Tongue (tissue), 2 donors: ENCODE measurements around the gene MAD2L2. TPM values are rescaled to one million over a fixed set of nuclear protein-coding genes. Genes with fewer than 3 reads are reported as not detected.

Experiments
- DNase-seq: peaks from one replicate; pipeline ENCODE4 v3.0.0-alpha.2; 2015
- total RNA-seq: library from RNA; depleted of rRNA; stranded (reverse); fragments of >200 nt; gene quantifications from one replicate; pipeline ENCODE4 v1.2.3, GENCODE V29; 2014

MAD2L2 gene
- total RNA-seq, 1 donor from 2014 or later: 33.5 TPM

GRCh38 chr1:11682287-11682771 lies 1.4 kb upstream of the MAD2L2 start:
- DNase-seq: no peak

GRCh38 chr1:11680270-11681070 lies 478 bp downstream of the MAD2L2 start:
- DNase-seq: no peak

- no peak for DNase-seq
These were observed 2.5 kb downstream of the MAD2L2 start for GRCh38 chr1:11678442-11678841.

GRCh38 chr1:11676386-11677103 lies 4.4 kb downstream of the MAD2L2 start:
- DNase-seq: no peak

GRCh38 chr1:11675325-11675724 lies 5.6 kb downstream of the MAD2L2 start:
- DNase-seq: no peak

GRCh38 chr1:11674488-11674887 lies 6.5 kb downstream of the MAD2L2 start:
- no peak for DNase-seq

GRCh38 chr1:11673089-11673769 lies 7.7 kb downstream of the MAD2L2 start:
- no peak for DNase-seq

GRCh38 chr1:11671544-11672286 lies 9.2 kb downstream of the MAD2L2 start:
- no peak for DNase-seq

GRCh38 chr1:11671205-11671543 lies 9.8 kb downstream of the MAD2L2 start:
- DNase-seq: no peak

GRCh38 chr1:11670747-11671146 lies 10.2 kb downstream of the MAD2L2 start:
- DNase-seq: peak; percentile 54

GRCh38 chr1:11668516-11668915 lies 12.4 kb downstream of the MAD2L2 start:
- DNase-seq: no peak

- DNase-seq: peak; percentile 56
These were observed 16.4 kb downstream of the MAD2L2 start for GRCh38 chr1:11664336-11665065.

GRCh38 chr1:11661103-11661502 lies 19.8 kb downstream of the MAD2L2 start:
- no peak for DNase-seq

- DNase-seq: no peak
These were observed 21.2 kb downstream of the MAD2L2 start for GRCh38 chr1:11659748-11660147.

GRCh38 chr1:11658542-11658941 lies 22.4 kb downstream of the MAD2L2 start:
- no peak for DNase-seq

- DNase-seq: no peak
These were observed 23.3 kb downstream of the MAD2L2 start for GRCh38 chr1:11657654-11658053.

GRCh38 chr1:11654939-11655808 lies 25.8 kb downstream of the MAD2L2 start:
- DNase-seq: no peak

GRCh38 chr1:11654137-11654938 lies 26.6 kb downstream of the MAD2L2 start, which contains the start of the genes FBXO2 and FBXO44:
FBXO2 (minus strand) TSS chr1:11654429; CDS start chr1:11654340, 89 bp downstream.
FBXO44 (plus strand) TSS chr1:11654877; CDS start chr1:11655836, 959 bp downstream.
- no peak for DNase-seq

GRCh38 chr1:11653861-11654136 lies 27.1 kb downstream of the MAD2L2 start:
- no peak for DNase-seq
